GM04504 (cell line): ENCODE results near the gene MYO10.
"Not testable (repeated sequence)": the region's sequence is repeated elsewhere in the genome, so short reads cannot be mapped to it uniquely, and the experiment has no call there.

Experiments
- DNase-seq: peaks from one replicate; pipeline ENCODE4 v3.0.0-alpha.2; 2012; ENCODE audit warnings: low read depth

The MYO10 gene

GRCh38 chr5:16740066-16740810 is 195.8 kb downstream of the MYO10 start:
- DNase-seq = no peak

DNA sequence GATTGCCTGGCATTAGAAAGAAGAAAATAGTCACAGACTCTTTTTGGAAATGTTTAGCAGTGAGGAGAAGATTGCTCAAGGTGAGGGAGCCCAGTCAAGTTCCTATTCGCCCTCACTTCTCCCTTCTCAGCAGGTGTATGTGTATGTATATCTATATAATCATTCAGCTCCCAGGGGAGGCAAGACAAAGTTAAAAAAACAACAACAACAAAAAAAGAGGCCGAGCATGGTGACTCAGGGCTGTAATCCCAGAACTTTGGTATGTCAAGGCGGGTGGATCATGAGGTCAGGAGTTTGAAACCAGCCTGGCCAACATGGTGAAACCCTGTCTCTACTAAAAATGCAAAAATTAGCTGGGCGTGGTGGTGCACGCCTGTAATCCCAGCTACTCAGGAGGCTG is 197.7 kb downstream of the MYO10 start:
- not testable (repeated sequence) for DNase-seq

- no peak for DNase-seq
Observed at GRCh38 chr5:16737620-16738364, 198.3 kb downstream of the MYO10 start.

- no peak for DNase-seq
Observed at GRCh38 chr5:16737209-16737608, 198.9 kb downstream of the MYO10 start.

- peak; percentile 46 for DNase-seq
Observed at GRCh38 chr5:16736158-16736995, 199.7 kb downstream of the MYO10 start.

GRCh38 chr5:16735101-16736060 is 200.7 kb downstream of the MYO10 start:
- DNase-seq = no peak

DNA sequence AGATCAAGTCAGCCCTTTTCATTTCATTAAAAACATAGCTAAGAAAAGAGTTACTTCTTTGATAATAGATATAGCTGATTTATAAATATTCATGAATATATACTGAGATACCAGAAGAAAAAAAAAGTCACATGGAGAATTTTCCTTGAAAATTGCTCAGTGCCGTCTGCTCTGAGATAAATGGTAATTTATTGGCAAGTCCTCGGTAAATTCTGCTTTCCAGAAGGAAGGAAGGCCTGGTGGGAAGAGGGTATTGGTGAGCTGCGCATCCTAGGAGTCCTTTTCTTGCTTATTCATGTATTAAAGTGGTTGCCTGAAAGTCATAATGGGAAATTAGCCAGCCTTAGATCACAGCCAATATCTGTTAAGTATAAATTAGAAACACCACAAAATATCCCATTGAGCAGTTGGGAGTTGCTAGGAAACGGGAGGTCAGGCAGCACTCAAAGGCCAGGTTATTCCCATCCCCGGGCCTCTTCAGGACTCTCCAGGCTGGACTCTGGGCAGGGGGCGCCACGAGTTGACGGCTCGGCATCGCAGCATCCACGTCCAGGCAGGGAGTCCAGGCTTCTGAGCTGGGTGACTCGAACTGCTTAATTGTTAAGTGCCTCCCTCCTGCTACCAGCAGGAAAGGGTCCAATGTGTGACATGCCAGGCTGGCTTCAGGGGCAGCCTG is 202.6 kb downstream of the MYO10 start:
- no peak for DNase-seq

DNA sequence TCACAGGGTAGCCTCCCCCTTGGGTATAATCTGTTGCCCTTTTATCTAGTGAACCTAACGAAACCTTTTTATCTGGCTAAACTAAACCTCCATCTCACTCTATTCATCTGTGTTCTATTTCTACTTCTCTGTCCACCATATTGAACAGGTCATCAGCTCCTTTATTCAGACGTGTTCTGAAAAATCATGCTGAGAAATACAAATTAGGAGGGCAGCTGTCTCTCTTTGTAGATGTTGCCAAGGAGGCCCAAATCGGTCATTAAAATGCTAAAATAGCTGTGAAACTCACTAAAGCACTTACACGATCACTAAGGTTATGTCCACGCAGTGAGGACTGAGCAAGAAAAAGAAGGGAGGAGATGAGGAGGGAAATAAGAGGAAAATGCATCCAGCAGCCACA is 203.7 kb downstream of the MYO10 start:
- no peak for DNase-seq

DNA sequence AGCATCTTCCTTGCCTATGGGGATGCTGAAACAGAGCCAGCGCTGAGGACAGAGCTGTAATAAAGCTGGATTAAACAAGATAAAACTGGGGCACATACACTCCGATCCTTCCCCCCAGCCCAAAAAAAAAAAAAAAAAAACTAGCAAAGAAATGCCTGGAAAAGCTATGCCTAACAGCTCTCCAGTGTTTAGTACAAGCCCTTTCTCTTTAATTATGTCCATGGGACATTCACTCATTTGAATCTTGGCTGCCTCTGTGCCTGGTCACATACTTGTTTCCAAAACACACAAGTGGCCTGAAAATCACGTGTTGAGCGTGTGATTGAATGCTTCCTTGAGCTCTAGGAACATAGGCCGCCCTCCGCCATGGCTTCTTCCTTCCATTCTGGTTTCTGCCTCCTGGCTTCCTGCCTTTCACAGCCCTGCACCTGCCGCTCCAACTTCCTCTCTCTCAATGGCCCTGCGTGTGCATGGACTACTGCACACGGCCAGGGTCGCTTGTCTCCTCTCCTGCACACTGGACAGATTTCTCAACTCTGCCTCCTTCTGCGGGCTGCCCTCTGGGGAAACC is 208.2 kb downstream of the MYO10 start:
- DNase-seq = no peak

DNA sequence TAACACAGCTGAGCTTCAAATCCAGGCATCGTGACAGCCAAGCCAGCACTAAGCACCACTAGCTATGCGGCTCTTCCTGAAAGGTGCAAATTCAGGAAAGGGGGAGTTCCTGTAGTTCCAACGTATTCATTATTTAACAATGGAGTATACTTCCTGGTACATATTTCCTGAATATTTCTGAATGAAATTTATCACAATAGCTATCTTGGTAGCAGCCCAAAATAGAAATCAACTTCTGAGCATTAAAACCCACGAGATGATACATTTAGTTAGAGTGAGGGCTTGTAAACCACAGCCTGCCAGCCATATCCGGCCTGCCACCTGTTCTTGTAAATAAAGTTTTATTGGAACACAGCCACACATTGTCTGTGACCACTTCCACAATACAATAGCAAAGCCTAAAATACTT is 209.5 kb downstream of the MYO10 start:
- no peak for DNase-seq

DNA sequence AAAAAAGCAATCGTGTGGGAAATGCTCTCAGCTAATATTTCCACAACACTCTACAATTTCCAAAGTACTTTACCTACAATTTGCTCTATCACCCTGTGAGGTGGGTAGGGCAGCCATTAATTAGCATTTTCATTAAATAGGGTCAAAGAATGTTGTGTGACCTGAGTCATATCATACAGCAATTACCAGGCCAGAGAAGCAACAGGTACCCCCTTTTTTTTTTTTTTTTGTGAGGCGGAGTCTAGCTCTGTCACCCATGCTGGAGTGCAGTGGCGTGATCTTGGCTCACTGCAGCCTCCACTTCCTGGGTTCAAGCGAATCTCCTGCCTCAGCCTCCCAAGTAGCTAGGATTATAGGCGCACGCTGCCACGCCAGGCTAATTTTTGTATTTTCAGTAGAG is 210.5 kb downstream of the MYO10 start:
- DNase-seq = no peak

DNA sequence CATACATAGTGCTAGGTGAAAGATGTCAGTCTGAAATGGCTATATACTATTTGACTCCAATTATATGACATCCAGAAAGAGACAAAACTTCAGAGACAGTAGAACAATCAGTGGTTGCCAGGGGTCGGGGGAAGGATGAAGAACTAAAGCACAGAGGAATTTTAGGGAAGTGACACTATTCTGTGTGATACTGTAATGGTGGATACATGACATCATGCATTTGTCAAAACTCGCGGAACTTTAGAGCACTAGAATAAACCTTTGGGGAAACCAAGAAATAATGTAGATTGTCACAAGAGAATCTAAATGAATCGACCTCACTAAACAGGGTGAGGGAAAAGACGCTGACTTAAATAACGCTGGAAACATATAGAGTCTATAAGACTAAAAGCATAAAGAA is 212.3 kb downstream of the MYO10 start:
- DNase-seq = no peak

- DNase-seq = no peak
Observed at GRCh38 chr5:16722097-16722495, 214.0 kb downstream of the MYO10 start.

- DNase-seq = no peak
Observed at GRCh38 chr5:16721151-16722096, 214.7 kb downstream of the MYO10 start.

DNA sequence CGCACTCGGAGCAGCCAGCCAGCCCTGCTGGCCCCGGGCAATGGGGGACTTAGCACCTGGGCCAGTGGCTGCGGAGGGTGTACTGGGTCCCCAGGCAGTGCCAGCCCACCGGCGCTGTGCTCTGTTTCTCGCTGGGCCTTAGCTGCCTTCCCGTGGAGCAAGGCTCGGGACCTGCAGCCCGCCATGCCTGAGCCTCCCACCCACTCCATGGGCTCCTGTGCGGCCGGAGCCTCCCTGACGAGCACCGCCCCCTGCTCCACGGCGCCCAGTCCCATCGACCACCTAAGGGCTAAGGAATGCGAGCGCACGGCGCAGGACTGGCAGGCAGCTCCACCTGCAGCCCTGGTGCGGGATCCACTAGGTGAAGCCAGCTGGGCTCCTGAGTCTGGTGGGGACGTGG is 218.1 kb downstream of the MYO10 start:
- DNase-seq = not testable (repeated sequence)

- no peak for DNase-seq
Observed at GRCh38 chr5:16713386-16713928, 222.6 kb downstream of the MYO10 start.

DNA sequence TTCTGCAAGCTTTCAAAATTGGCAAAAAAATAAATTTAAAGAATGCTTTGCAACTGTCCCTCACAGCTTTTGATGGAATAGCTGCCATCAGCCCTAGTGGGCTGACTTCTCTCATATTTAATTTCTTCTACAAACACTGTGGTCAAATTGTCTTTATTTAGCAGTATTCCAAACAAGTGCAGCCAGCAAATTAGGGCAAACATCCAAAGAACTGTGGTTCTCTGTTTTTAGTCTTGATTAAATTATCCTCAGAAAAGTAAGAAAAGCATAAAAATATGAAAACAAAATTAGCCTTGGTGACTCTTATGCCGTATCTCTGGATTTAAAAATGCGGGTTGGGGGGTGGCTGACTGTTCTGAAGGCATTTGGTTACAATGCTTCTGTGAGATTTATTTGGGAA is 223.5 kb downstream of the MYO10 start:
- no peak for DNase-seq

- DNase-seq = no peak
Observed at GRCh38 chr5:16712178-16712577, 223.9 kb downstream of the MYO10 start.
